ENCODE results near the gene ZNF142.

ZNF142 gene, protein sequence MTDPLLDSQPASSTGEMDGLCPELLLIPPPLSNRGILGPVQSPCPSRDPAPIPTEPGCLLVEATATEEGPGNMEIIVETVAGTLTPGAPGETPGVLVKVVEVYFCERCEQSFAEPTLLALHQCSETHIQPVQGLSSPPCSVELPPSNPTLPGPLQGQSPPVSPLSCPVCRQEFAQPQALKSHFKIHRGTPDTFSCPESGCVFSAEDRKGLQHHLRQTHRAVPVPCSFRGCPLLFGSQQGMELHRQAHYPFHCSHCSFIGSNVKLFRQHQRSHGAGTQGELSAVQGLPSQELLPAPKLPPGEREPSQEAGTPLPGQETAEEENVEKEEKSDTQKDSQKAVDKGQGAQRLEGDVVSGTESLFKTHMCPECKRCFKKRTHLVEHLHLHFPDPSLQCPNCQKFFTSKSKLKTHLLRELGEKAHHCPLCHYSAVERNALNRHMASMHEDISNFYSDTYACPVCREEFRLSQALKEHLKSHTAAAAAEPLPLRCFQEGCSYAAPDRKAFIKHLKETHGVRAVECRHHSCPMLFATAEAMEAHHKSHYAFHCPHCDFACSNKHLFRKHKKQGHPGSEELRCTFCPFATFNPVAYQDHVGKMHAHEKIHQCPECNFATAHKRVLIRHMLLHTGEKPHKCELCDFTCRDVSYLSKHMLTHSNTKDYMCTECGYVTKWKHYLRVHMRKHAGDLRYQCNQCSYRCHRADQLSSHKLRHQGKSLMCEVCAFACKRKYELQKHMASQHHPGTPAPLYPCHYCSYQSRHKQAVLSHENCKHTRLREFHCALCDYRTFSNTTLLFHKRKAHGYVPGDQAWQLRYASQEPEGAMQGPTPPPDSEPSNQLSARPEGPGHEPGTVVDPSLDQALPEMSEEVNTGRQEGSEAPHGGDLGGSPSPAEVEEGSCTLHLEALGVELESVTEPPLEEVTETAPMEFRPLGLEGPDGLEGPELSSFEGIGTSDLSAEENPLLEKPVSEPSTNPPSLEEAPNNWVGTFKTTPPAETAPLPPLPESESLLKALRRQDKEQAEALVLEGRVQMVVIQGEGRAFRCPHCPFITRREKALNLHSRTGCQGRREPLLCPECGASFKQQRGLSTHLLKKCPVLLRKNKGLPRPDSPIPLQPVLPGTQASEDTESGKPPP (N-terminal part only)

GRCh38 chr2:218659258-218659987 lies at the start of gene ZNF142, which contains the start of gene BCS1L:
Gene ZNF142 (minus strand): TSS chr2:218659623. CDS start chr2:218656429, 3,194 bp downstream.
Gene BCS1L (plus strand): TSS chr2:218659683. CDS start chr2:218660988, 1,305 bp downstream.
- peak; percentile 95 for DNase-seq

DNA sequence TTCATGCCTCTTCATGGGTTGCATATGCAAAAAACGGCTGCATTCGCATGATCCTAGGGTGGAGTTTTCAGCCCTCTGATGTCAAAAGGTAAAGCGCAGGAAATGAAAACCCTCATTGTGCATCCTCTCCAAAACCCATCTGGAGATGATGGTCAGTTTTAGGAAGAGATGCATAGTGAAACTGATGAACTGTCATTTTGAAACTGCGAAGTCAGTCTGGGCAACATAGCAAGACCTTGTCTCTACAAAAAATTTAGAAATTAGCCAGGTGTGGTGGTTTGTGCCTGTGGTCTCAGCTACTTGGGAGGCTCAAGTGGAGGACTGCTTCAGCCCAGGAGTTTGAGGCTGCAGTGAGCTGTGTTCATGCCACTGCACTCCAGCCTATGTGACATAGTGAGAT lies 48.7 kb upstream of the ZNF142 start:
- no peak for DNase-seq

DNA sequence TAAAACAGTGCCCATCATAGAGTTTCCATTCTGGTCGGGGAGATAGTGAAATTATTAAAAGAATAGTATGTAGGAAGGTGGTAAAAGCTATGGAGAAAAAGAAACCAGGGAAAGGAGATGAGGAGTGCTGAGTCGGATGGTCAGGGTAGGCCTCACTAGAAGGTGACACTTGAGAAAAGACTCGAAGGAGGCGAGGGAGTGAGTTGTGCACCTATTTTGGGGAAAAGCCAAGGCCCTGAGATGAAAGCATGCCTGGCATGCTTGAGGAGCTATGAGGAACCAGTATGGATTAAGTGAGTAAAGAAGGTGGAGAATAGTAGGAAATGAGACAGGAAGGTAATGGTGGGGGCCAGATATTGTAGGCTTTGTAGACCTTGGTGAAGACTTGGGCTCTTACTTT lies 43.9 kb upstream of the ZNF142 start:
- DNase-seq: no peak

- no peak for DNase-seq
Measured at GRCh38 chr2:218701806-218702205, 42.4 kb upstream of the ZNF142 start.

GRCh38 chr2:218698885-218699284 lies 39.5 kb upstream of the ZNF142 start:
- DNase-seq: no peak

DNA sequence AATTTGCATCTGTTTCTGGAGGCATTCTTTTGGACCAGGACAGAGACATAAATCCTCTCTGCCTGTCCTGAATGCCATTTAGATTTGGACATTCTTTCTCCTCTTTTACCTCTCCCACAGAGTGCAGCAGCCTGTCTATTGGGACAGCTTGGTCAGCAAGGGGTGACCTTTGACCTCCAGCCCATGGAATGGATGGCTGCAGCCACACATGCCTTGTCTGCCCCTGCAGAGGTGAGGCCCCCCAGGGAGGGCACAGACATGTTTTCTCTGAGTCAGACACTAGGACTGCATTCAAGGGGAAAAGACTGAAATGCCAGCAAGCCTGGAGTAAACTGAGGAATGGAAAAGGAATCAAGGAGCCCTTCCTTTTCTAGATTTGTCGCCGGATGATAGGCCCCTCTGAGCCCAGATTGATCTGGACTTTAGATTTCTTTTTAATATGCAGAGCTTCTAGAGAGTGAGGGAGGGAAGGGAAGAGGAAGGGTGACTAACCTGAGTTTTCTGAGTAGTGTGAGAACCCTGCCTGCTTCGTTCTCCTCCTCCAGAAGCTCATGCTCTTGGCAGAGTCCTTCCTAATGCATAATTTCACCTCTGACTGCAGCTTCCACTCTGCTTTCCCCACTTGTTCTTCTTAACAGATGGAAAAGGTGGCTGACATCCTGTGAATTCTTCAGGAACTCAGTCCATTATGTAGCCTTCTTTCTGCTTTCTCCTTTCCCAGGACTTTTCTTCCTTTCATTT lies 35.2 kb upstream of the ZNF142 start:
- DNase-seq: no peak

GRCh38 chr2:218691234-218691633 lies 31.8 kb upstream of the ZNF142 start:
- no peak for DNase-seq

DNA sequence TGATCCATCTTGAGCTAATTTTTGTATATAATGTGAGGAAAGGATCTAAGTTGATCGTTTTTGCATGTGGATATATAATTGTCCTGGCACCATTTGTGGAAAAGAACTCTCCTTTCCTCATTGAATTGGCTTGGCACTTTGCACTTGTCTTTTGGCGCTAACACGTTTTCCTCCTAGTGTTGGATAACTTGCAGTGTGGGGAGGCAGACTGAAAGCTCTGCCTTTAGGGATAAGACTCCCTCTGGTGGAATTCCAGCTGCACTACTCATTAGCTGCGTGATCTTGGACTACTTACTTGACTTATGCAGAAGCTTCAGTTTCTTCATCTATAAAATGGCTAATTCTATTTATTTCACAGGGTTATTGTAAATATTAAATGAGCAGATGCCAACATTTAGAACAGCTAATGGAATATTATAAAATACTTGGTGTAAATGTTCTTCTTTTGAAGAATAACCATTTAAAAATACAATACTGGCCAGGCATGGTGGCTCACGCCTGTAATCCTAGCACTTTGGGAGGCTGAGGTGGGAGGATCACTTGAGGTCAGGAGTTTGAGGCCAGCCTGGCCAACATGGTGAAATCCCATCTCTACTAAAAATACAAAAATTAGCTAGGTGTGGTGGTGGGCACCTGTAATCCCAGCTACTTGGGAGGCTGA lies 28.1 kb upstream of the ZNF142 start:
- DNase-seq: peak; percentile 43

DNA sequence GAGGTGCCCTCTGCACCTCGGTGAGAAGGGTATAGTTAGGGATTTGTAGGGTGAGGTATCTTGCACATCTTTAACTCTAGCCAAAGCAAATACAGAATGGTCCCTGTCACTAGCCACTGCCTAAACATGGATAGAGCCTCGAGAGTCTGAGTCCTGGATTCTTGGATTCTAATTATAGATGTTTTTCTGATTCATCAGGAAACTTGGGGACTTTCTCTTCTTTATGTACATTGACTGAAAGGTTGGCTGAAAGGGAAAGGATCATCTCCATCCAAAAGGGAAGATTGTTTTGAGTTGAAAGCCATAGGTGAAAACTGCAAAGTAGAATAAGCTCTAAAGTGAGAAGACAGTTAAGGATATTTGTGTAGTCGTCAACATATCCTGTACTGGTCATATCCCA lies 20.6 kb upstream of the ZNF142 start:
- DNase-seq: no peak

DNA sequence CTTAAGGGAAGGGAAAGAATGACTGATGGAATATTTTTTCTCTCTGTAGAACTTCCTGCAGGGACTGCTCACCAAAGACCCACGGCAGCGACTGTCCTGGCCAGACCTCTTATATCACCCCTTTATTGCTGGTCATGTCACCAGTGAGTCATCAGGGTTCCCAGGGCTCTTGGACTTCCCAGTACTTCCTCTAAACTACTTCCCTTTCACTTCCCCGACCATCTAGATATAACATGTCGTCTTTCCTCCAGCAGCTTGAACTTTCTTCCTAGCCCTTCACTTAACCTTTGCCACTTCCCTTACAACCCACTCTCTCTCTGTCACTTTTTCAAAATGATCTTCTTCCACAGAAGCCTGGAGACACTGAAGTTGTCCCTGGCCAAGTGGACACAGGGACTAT lies 19.7 kb upstream of the ZNF142 start:
- no peak for DNase-seq

DNA sequence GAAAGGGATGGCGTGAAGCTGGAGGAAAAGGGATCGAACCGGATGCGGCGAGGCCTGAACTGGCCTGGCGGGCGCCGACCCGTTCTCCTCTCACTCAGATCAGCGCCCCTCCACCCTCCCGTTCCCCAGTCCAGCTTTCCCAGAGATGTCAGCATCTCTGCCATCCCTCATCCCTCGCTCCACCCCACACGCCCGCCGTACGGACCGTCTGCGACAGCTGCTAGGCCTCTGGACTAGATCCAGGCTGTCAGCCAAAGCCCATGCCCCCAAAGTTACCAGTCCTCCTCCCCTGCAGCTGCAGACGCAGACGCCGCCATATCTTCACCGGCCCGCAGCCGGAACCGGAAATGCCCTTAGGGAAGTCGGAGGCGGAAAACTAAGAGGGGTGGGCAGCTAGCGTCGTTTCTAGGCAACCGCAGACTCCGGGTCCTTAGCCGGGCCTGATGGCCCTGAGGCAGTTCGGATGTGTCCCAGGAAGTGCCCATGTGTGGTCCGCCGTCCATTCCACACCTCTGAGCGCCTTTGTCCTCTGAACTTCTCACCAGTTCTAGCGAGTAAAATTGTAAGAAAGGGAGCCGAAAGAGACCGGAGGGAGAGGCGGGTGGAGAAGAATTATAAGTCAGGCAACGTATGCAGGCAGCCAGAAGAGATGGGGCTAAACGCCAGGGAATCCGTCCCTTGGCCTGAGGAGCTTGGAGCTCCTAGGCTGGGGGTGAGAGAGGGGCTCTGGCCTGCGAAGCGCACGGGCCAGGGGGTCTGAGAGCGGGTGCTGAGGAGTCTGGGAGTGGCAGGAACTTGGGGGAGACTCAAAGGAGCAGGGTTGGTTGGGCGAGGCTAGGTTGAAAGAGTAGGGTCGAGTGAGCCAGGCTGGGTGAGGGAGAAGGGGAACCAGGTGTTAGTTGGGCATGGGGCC lies 12.5 kb upstream of the ZNF142 start, which contains the start of the genes RNF25 and STK36:
RNF25 (minus strand) TSS at position 349 of the 913 bp plus-strand sequence; CDS start at position 317, 32 bp downstream.
STK36 (plus strand) TSS at position 433 of the 913 bp plus-strand sequence. CDS start 744 bp downstream, outside the sequence.
- peak; percentile 81 for DNase-seq

- no peak for DNase-seq
Measured at GRCh38 chr2:218671097-218671653, 11.8 kb upstream of the ZNF142 start.

DNA sequence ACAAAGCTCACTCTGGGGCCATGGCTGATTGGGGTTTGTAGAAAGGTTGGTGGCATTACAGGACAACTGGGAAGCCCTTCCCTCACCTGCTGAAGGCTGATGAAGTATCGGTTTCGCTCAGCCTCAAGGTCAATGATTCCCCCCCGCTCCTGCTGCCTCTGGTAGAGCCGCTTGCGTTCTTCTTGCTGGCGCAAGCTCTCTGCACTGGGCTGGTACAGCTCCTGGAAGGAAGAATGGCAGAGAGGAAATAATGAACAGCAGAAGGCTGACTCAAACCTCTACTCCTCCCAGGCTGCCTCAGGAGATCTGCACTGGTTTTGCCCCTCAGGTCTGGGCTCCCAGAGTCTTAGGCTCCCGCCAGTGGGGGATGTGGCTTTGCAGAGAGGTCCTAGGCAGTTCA lies 5.2 kb upstream of the ZNF142 start:
- no peak for DNase-seq

DNA sequence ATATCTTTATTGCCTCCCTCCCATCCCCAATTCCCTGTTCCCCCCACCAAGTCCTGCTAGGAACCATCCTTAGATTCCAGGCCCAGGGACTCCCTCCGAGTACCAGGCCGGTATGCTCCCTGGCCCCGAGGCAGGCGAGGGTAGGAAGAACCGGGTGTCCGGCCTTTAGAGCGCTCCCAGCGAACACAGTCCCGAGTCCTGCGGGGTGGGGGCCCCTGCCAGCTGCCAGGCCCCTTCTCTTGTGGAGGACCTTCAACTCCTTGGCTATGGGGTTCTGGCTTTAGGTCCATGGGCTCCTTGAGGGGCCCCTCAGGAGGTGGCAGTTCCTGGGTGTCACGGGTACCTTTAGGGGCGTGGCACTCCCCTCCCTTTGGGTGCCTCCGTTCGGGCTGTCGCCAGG lies 4.5 kb upstream of the ZNF142 start:
- no peak for DNase-seq

- no peak for DNase-seq
Measured at GRCh38 chr2:218662827-218663226, 3.4 kb upstream of the ZNF142 start.

DNA sequence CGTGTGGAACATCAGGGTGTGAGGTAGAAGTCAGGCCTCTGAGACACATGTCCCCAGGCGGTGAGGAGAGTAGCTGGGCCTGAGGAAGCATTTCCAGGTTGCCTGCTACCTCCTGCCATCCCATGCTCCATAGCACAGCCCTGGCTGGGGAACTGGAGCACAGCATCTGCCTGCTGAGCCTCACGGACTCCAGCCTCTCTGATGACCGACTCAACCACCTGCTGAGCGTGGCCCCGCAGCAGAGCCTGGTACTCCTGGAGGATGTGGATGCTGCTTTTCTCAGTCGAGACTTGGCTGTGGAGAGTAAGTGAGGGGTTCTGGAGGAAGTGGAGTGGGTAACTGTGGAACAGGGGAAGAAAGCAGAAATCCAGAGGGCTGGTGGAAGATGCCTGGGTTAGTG lies 3.0 kb upstream of the ZNF142 start:
- DNase-seq: no peak

- no peak for DNase-seq
Measured at GRCh38 chr2:218659988-218660358, 550 bp upstream of the ZNF142 start.

DNA sequence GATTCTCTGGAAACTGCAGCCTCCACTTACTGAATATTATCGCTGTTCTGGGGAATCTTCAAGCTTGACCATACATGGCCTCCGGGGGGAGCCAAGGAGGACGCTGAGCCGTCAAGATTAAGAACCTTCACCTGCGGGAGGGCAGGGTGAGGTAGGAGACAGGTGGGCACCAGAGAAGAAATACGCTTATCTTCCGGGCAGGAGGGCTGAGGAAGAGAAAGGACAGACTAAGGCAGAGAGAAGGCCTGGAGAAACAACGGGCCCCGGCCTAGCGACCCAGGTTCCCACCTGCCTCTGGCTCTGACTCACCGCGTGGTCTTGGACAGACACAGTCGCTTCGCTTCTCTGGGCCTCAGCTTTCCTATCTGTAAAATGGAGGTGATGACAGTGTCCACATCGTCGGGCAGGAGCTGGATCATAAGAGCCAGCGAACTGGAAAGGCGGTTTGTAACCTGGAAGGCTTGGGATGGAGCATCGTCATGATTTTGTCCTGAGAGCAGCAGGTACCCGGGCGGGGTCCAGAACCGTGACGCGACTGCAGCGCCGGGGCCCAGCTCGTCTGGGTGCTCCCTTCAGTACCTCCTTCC lies 659 bp downstream of the ZNF142 start:
- peak; percentile 39 for DNase-seq

DNA sequence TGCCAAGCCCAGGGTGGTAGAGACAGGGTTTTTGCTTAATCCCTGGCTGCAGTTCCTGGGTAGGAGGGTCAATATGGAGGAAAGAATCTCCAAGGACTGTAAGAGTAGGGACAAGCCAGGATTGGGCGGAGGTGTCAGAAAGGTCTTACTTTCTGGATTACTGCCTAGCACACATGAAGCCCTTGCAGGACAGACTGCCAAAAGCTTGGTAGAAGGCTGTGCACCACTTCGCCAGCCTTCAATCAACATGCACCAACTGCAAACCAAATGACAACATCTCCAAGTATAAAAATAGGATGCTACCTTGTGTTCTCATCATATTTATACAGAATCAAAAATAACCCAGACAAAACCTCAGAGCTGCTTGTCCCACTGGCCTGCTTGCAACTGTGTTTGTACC lies 3.7 kb downstream of the ZNF142 start:
- no peak for DNase-seq
